Mesodermal cell (in vitro differentiated cells): ENCODE measurements around the gene EIF5.
"Not testable (repeated sequence)": the region's sequence is repeated elsewhere in the genome, so short reads cannot be mapped to it uniquely, and the experiment has no call there.

Source experiments
- H3K27ac ChIP-seq: 2 replicates; pipeline ENCODE4 v1.7.0; 2013; ENCODE audit warnings: mild to moderate bottlenecking, low read depth, low read length, moderate library complexity; ENCODE audit not compliant: severe bottlenecking
- H3K36me3 ChIP-seq: 2 replicates; pipeline ENCODE4 v1.7.1; 2013; ENCODE audit warnings: mild to moderate bottlenecking, low read length, moderate library complexity; ENCODE audit not compliant: control insufficient read depth, insufficient read depth
- H3K4me1 ChIP-seq: one replicate; pipeline ENCODE4 v1.7.1; 2013; ENCODE audit warnings: mild to moderate bottlenecking, low read length; ENCODE audit not compliant: insufficient read depth, control insufficient read depth, poor library complexity, severe bottlenecking
- H3K4me3 ChIP-seq: 2 replicates; pipeline ENCODE4 v1.7.0; 2013; ENCODE audit warnings: low read length, control low read depth, mild to moderate bottlenecking; ENCODE audit not compliant: insufficient read depth, poor library complexity, severe bottlenecking; ENCODE audit errors: extremely low read depth
- H3K9me3 ChIP-seq: 2 replicates; pipeline ENCODE4 v1.7.1; 2013; ENCODE audit warnings: mild to moderate bottlenecking, low read length, moderate library complexity; ENCODE audit not compliant: control insufficient read depth
- WGBS, 2 experiments: methylation state at CpG; one replicate each; pipeline ENCODE4 v1.1.5; 2013; ENCODE audit warnings: missing lambda C conversion rate in 2 of 2; ENCODE audit not compliant: insufficient coverage in 2 of 2; 5-methylcytosine and 5-hydroxymethylcytosine counted together

The EIF5 gene

GRCh38 chr14:103354141-103354540, 20.1 kb downstream of the EIF5 start:
- Histone ChIP-seq H3K9me3 (no peaks in the 10 kb centered on the region), H3K36me3 (no peaks in the 10 kb centered on the region), H3K27ac (no peak overlapping the region), H3K4me3 (no peak overlapping the region), H3K4me1 (peaks cover 10% of the 10 kb centered on the region)
- 91 to 93% methylated on average over 3 to 5 of the region's 7 CpGs for WGBS, 2 experiments

GRCh38 chr14:103356024-103356682, 22.1 kb downstream of the EIF5 start:
- WGBS, 2 experiments = 88 to 94% methylated on average over 3 to 4 of the region's 9 CpGs
- Histone ChIP-seq H3K4me3 (no peak overlapping the region), H3K9me3 (no peaks in the 10 kb centered on the region)

GRCh38 chr14:103357552-103357951, 23.5 kb downstream of the EIF5 start:
- not testable (repeated sequence) for H3K4me1 ChIP-seq, H3K9me3 ChIP-seq, H3K27ac ChIP-seq, H3K4me3 ChIP-seq, H3K36me3 ChIP-seq
- WGBS, 2 experiments = 83 to 85% methylated on average over 5 to 10 of the region's 10 CpGs

More at GRCh38 chr14:103356024-103356682, 22.1 kb downstream of the EIF5 start:
- H3K4me1 ChIP-seq = peaks cover 10% of the 10 kb centered on the region
- no peak overlapping the region for H3K27ac ChIP-seq
- no peaks in the 10 kb centered on the region for H3K36me3 ChIP-seq

- Histone ChIP-seq H3K36me3 (no peaks in the 10 kb centered on the region), H3K4me1 (no peaks in the 10 kb centered on the region), H3K27ac (no peak overlapping the region), H3K4me3 (no peak overlapping the region), H3K9me3 (peaks cover 18% of the 10 kb centered on the region)
- WGBS, 2 experiments = 85 to 91% methylated on average over 4 to 6 of the region's 7 CpGs
Measured at GRCh38 chr14:103360548-103360947, 26.5 kb downstream of the EIF5 start.

- Histone ChIP-seq H3K9me3 (peaks cover 18% of the 10 kb centered on the region), H3K4me1 (no peaks in the 10 kb centered on the region), H3K4me3 (no peak overlapping the region), H3K27ac (peak overlapping the region; percentile 83), H3K36me3 (no peaks in the 10 kb centered on the region)
- WGBS, 2 experiments = 84 to 90% methylated on average over 3 to 5 of the region's 5 CpGs
Measured at GRCh38 chr14:103361867-103362266, 27.8 kb downstream of the EIF5 start.

- no peak overlapping the region for H3K27ac ChIP-seq
- WGBS, 2 experiments = 100% methylated on average over 1 of the region's 1 CpG
- H3K4me1 ChIP-seq = no peaks in the 10 kb centered on the region
- H3K9me3 ChIP-seq = peaks cover 18% of the 10 kb centered on the region
- H3K36me3 ChIP-seq = no peaks in the 10 kb centered on the region
- no peak overlapping the region for H3K4me3 ChIP-seq
Measured at GRCh38 chr14:103362780-103363179, 28.7 kb downstream of the EIF5 start.

- Histone ChIP-seq H3K4me1 (no peaks in the 10 kb centered on the region), H3K9me3 (peaks cover 17% of the 10 kb centered on the region), H3K27ac (no peak overlapping the region), H3K36me3 (no peaks in the 10 kb centered on the region), H3K4me3 (no peak overlapping the region)
- 90 to 95% methylated on average over 3 to 5 of the region's 6 CpGs for WGBS, 2 experiments
Measured at GRCh38 chr14:103366741-103367140, 32.7 kb downstream of the EIF5 start.

GRCh38 chr14:103367995-103368394, 34.0 kb downstream of the EIF5 start:
- Histone ChIP-seq H3K9me3 (peaks cover 5% of the 10 kb centered on the region), H3K36me3 (no peaks in the 10 kb centered on the region), H3K4me3 (no peak overlapping the region), H3K27ac (no peak overlapping the region), H3K4me1 (peaks cover 8% of the 10 kb centered on the region)
- WGBS, 2 experiments = 96 to 100% methylated on average over 1 to 4 of the region's 4 CpGs

- 93 to 100% methylated on average over 2 to 3 of the region's 3 CpGs for WGBS, 2 experiments
- Histone ChIP-seq H3K4me3 (no peak overlapping the region), H3K36me3 (no peaks in the 10 kb centered on the region), H3K4me1 (peaks cover 10% of the 10 kb centered on the region), H3K27ac (no peak overlapping the region), H3K9me3 (no peaks in the 10 kb centered on the region)
Measured at GRCh38 chr14:103370087-103370486, 36.0 kb downstream of the EIF5 start.

GRCh38 chr14:103372017-103372416, 38.0 kb downstream of the EIF5 start:
- H3K36me3 ChIP-seq = no peaks in the 10 kb centered on the region
- H3K4me1 ChIP-seq = peaks cover 10% of the 10 kb centered on the region
- H3K27ac ChIP-seq = peak overlapping the region; percentile 54
- 60 to 86% methylated on average over 1 to 2 of the region's 23 CpGs for whole genome bisulfite sequencing, 2 experiments
- H3K4me3 ChIP-seq = no peak overlapping the region
- H3K9me3 ChIP-seq = no peaks in the 10 kb centered on the region

- H3K36me3 ChIP-seq = no peaks in the 10 kb centered on the region
- 75 to 100% methylated on average over 1 to 7 of the region's 11 CpGs for WGBS, 2 experiments
- H3K4me3 ChIP-seq = no peak overlapping the region
- no peaks in the 10 kb centered on the region for H3K9me3 ChIP-seq
- peaks cover 10% of the 10 kb centered on the region for H3K4me1 ChIP-seq
- peak overlapping the region; percentile 54 for H3K27ac ChIP-seq
Measured at GRCh38 chr14:103372552-103373304, 38.7 kb downstream of the EIF5 start.
